ENCODE results near the gene REXO4. TPM values are rescaled to one million over a fixed set of nuclear protein-coding genes. Genes with fewer than 3 reads are reported as not detected.

Gene REXO4
- total and polyA plus RNA-seq, 2 donors (not counting 3 experiments of a cell fraction or from before 2014, with no cell fraction given), result 19.5 to 29.5 TPM

- Histone ChIP-seq H3K4me3 (replicated peaks in 1 of 3; ENCODE audit: insufficient read depth in 1 of 3, low read depth in 1 of 3, low read length in 3 of 3) (no peak overlapping the region), H3K9me1 (replicated peaks; ENCODE audit: control insufficient read depth, extremely low read depth, insufficient read depth, low read length) (no peaks in the 10 kb centered on the region), H3K9me3 (replicated peaks; ENCODE audit: control insufficient read depth, insufficient read depth, low read length) (no peaks in the 10 kb centered on the region), H3K4me2 (ENCODE audit: insufficient read depth, low read length) (no peak overlapping the region), H4K20me1 (replicated peaks; ENCODE audit: control insufficient read depth, extremely low read depth, insufficient read depth, low read length) (no peaks in the 10 kb centered on the region), H3K4me1 (ENCODE audit: control insufficient read depth, extremely low read depth, insufficient read depth, low read length) (peaks cover 9% of the 10 kb centered on the region), H3K79me2 (ENCODE audit: control insufficient read depth, insufficient read depth, low read length) (peaks cover 41% of the 10 kb centered on the region), H3K9ac (replicated peaks; ENCODE audit: extremely low read depth, insufficient read depth, low read length) (no peak overlapping the region), H3K27ac (ENCODE audit: insufficient read depth, low read depth, low read length) (no peak overlapping the region), H2AFZ (ENCODE audit: low read depth, low read length) (no peak overlapping the region), H3K27me3 (ENCODE audit: control insufficient read depth in 2 of 2, insufficient read depth in 2 of 2, low read length in 2 of 2) (no peaks in the 10 kb centered on the region), H3K36me3 (ENCODE audit: control insufficient read depth in 2 of 2, extremely low read depth in 1 of 2, insufficient read depth in 2 of 2, low read length in 2 of 2) (peaks cover 6 to 34% of the 10 kb centered on the region in 2 experiments)
- TF ChIP-seq POLR2A (IDR thresholded peaks at IDR 0.05; ENCODE audit: low read depth, low read length), result no peak
- no peak for TF ChIP-seq FOS (IDR thresholded peaks at IDR 0.05; ENCODE audit: borderline replicate concordance, insufficient read depth, low read length)
- no peak for TF ChIP-seq MYC (IDR thresholded peaks at IDR 0.05; ENCODE audit: low read depth, low read length)
- no peak for TF ChIP-seq JUN (IDR thresholded peaks at IDR 0.05; ENCODE audit: borderline replicate concordance, insufficient read depth, insufficient read length, low read depth)
- TF ChIP-seq CTCF (IDR thresholded peaks at IDR 0.05; ENCODE audit: extremely low read depth in 1 of 2, insufficient read depth in 1 of 2, low read depth in 1 of 2, low read length in 2 of 2), result no peak
- no peak for TF ChIP-seq GATA2 (IDR thresholded peaks at IDR 0.05; ENCODE audit: insufficient read depth, insufficient read length, low read depth, low read length)
- no peak for TF ChIP-seq EZH2 (IDR thresholded peaks at IDR 0.05; ENCODE audit: borderline replicate concordance, low read depth, low read length, severe bottlenecking)
- TF ChIP-seq POLR2AphosphoS5 (IDR thresholded peaks at IDR 0.05; ENCODE audit: insufficient read depth, low read depth, low read length), result no peak
- TF ChIP-seq, protein P1, sequence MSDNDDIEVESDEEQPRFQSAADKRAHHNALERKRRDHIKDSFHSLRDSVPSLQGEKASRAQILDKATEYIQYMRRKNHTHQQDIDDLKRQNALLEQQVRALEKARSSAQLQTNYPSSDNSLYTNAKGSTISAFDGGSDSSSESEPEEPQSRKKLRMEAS (IDR thresholded peaks at IDR 0.05; ENCODE audit: insufficient read depth, insufficient read length), result no peak
- no peak for DNase-seq (ENCODE audit: low read depth, low spot score)
- dilution Hi-C loops (cut with MboI; ENCODE audit: extremely low pct_ligation_motif_present, low sequenced_read_pairs) (no loop called here), intact Hi-C loops (cut with micrococcal nuclease) (no loop called here)
- ChIA-PET POLR2A (no interaction called here), CTCF (interaction anchor here (0.8 kb wide), 1 partner anchor 327 kb away, joined by 3 read pairs; no protein-coding TSS in a partner anchor)
- BruUV-seq (replicated peaks), result no TSS peak
- no peak for FAIRE-seq
Observed at GRCh38 chr9:133415170-133415569, 2.6 kb downstream of the REXO4 start.

All from endothelial cell of umbilical vein (primary cell).